Measurements from ENCODE around the gene IFNA10. TPM values are rescaled to one million over a fixed set of nuclear protein-coding genes. Genes with fewer than 3 reads are reported as not detected.
"Not testable (repeated sequence)": the region's sequence is repeated elsewhere in the genome, so short reads cannot be mapped to it uniquely, and the experiment has no call there.

The IFNA10 gene
- total RNA-seq, 1 donor from 2014 or later = not detected

- TF ChIP-seq POLR2AphosphoS5 (IDR thresholded peaks at IDR 0.05; ENCODE audit: insufficient read depth in 1 of 2, low read depth in 1 of 2) (no peak), CTCF (IDR thresholded peaks at IDR 0.05) (no peak), POLR2A (IDR thresholded peaks at IDR 0.05) (no peak)
- H3K27me3 ChIP-seq = no peaks in the 10 kb centered on the region
- no peaks in the 10 kb centered on the region for H3K9me3 ChIP-seq
- H3K36me3 ChIP-seq = no peaks in the 10 kb centered on the region
- no peaks in the 10 kb centered on the region for H3K4me1 ChIP-seq
- no peak overlapping the region for H3K4me3 ChIP-seq
- no peak for DNase-seq (ENCODE audit: extremely low spot score in 2 of 2)
- intact Hi-C loops (cut with DNase I) = no loop called here
- H3K27ac ChIP-seq = no peak overlapping the region
Measured at GRCh38 chr9:21205204-21205603, 1.7 kb downstream of the IFNA10 start.

GRCh38 chr9:21202105-21202504 lies 4.8 kb downstream of the IFNA10 start, which contains the start of gene IFNA7:
IFNA7 (minus strand) TSS chr9:21202205; CDS start chr9:21202165, 40 bp downstream.
- intact Hi-C loops (cut with DNase I); DNase-seq (ENCODE audit: extremely low spot score in 2 of 2); H3K27ac ChIP-seq; H3K9me3 ChIP-seq; H3K4me1 ChIP-seq; H3K27me3 ChIP-seq; H3K36me3 ChIP-seq; H3K4me3 ChIP-seq: not testable (repeated sequence)

GRCh38 chr9:21194867-21195776 lies 11.8 kb downstream of the IFNA10 start:
- H3K27me3 ChIP-seq; H3K9me3 ChIP-seq; H3K4me3 ChIP-seq; H3K36me3 ChIP-seq; intact Hi-C loops (cut with DNase I); H3K27ac ChIP-seq; H3K4me1 ChIP-seq; DNase-seq (ENCODE audit: extremely low spot score in 2 of 2): not testable (repeated sequence)

GRCh38 chr9:21187487-21187886 lies 19.5 kb downstream of the IFNA10 start, which contains the start of gene IFNA4:
IFNA4 (minus strand) TSS chr9:21187587; CDS start chr9:21187531, 56 bp downstream.
- H3K27me3 ChIP-seq; DNase-seq (ENCODE audit: extremely low spot score in 2 of 2); H3K9me3 ChIP-seq; intact Hi-C loops (cut with DNase I); H3K4me3 ChIP-seq; H3K27ac ChIP-seq; H3K4me1 ChIP-seq; H3K36me3 ChIP-seq: not testable (repeated sequence)

- H3K27ac ChIP-seq; H3K4me1 ChIP-seq; H3K27me3 ChIP-seq; H3K36me3 ChIP-seq; H3K4me3 ChIP-seq; DNase-seq (ENCODE audit: extremely low spot score in 2 of 2); intact Hi-C loops (cut with DNase I); H3K9me3 ChIP-seq: not testable (repeated sequence)
Measured at GRCh38 chr9:21182810-21183736, 23.9 kb downstream of the IFNA10 start.

GRCh38 chr9:21174671-21175070 lies 32.3 kb downstream of the IFNA10 start:
- TF ChIP-seq POLR2A (IDR thresholded peaks at IDR 0.05) = no peak
- Histone ChIP-seq H3K27me3 (no peaks in the 10 kb centered on the region), H3K27ac (no peak overlapping the region), H3K4me1 (no peaks in the 10 kb centered on the region), H3K36me3 (no peaks in the 10 kb centered on the region), H3K9me3 (no peaks in the 10 kb centered on the region), H3K4me3 (no peak overlapping the region)
- no peak for DNase-seq (ENCODE audit: extremely low spot score in 2 of 2)
- intact Hi-C loops (cut with DNase I) = no loop called here

GRCh38 chr9:21172156-21172555 lies 34.8 kb downstream of the IFNA10 start:
- H3K9me3 ChIP-seq = no peaks in the 10 kb centered on the region
- no peak for TF ChIP-seq POLR2AphosphoS5 (IDR thresholded peaks at IDR 0.05; ENCODE audit: insufficient read depth in 1 of 2, low read depth in 1 of 2)
- TF ChIP-seq CTCF (IDR thresholded peaks at IDR 0.05) = no peak
- TF ChIP-seq POLR2A (IDR thresholded peaks at IDR 0.05) = no peak
- H3K4me3 ChIP-seq = no peak overlapping the region
- no peak overlapping the region for H3K27ac ChIP-seq
- H3K4me1 ChIP-seq = no peaks in the 10 kb centered on the region
- intact Hi-C loops (cut with DNase I) = no loop called here
- H3K27me3 ChIP-seq = no peaks in the 10 kb centered on the region
- no peaks in the 10 kb centered on the region for H3K36me3 ChIP-seq
- no peak for DNase-seq (ENCODE audit: extremely low spot score in 2 of 2)
